ENCODE measurements around the gene BCL11A.
A peak's percentile ranks its signal among the peaks of the same experiment; 100 is the strongest.

BCL11A gene

DNA sequence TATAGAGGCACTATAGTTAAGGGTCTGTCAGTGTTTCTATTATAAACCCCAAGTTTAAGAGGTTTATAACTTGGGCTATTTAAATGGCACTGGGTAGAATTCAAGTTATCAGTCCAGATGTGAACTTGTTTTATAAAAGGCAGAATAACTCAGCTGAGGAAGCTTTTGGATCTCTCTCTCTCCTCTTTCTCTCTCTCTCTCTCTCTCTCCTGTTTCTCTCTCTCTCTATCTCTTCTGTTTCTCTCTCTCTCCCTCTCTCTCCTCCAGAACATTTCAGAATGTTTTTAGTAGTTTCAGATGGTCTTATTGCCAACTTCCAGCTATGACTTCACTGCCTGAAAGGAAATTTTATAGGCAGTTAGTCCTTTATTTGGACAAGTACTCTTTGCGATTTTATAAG is 6.4 kb upstream of the BCL11A start:
- DNase-seq (ENCODE audit: low read depth) = no peak

- DNase-seq (ENCODE audit: low read depth) = no peak
These were observed 5.1 kb upstream of the BCL11A start for GRCh38 chr2:60558536-60558935.

- no peak for DNase-seq (ENCODE audit: low read depth)
These were observed 4.0 kb upstream of the BCL11A start for GRCh38 chr2:60557486-60557864.

GRCh38 chr2:60556576-60557485 is 3.4 kb upstream of the BCL11A start:
- DNase-seq (ENCODE audit: low read depth) = no peak

DNA sequence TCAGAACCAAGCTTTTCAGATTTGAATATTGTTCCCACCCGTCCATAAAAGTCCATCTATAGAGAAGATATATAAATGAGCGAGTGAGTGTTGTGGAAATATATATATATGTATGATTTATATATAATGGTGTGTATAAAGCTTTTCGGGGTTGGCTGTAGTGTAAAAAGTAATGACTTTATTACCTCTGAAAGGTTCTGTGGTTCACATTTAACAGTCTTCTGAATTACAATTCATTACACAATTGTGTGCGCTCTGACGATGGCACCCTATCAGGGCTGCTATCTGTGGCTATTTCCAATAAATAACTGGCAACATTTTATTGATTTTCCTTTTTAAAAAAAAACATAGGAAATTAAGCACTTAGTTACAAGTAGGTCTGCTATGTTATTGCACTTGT is 2.7 kb upstream of the BCL11A start:
- DNase-seq (ENCODE audit: low read depth) = no peak

GRCh38 chr2:60555783-60556139 is 2.3 kb upstream of the BCL11A start:
- no peak for DNase-seq (ENCODE audit: low read depth)

DNA sequence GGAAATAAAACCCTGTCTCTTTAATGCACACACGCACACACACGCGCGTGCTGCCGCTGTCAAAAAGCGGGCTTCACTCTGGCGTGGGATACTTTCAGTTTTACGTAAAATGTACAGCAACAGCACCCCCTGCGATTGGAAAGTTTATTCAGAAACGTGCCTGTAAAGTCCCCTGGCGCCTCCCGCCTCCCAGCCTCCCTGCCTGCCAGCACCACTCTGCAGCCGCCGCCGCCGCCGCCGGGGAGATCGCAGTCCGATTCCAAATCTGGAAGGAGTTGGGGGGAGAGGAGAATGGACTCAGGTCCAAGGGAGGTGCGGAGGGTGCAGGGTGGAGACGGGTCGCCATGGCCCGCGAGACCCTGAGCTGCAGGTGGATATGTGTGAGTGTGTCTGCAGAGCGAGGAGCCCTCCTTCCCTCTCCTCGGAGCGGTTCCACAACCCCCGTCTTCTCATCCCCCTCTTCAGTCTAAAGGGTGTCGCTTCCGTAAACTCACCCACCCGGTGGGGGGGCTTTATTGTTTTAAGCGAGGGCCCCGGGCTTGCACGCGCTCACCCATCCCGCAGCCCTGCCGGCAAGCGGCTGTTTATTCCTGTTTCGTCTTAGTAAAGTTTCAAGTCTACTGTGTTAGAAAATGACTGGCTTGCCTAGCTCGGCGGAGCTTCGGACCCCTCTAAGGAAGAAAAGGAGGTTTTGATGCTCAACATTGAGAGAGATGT is 1.8 kb upstream of the BCL11A start:
- DNase-seq (ENCODE audit: low read depth) = peak; percentile 76

DNA sequence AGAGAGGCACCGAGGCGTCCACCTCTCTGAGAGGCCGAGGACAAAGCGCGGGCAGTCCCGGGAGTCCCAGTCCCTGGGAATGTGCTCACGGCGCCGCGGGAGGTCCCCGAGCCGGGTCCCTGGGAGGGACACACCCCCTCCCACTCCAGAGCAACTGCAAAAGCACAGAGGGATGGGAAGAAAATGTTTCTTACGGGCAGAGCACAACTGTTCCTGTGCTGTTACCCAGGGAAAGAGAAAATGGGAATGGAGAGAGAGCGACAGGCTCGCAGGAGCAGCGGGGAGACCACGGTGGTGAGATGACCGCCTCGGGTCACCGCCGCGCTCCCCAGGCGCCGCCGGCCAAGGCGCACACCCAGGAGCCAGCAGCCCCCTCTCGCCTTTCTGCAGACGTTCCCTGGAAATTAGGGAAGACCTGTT is 1.2 kb upstream of the BCL11A start:
- no peak for DNase-seq (ENCODE audit: low read depth)

DNA sequence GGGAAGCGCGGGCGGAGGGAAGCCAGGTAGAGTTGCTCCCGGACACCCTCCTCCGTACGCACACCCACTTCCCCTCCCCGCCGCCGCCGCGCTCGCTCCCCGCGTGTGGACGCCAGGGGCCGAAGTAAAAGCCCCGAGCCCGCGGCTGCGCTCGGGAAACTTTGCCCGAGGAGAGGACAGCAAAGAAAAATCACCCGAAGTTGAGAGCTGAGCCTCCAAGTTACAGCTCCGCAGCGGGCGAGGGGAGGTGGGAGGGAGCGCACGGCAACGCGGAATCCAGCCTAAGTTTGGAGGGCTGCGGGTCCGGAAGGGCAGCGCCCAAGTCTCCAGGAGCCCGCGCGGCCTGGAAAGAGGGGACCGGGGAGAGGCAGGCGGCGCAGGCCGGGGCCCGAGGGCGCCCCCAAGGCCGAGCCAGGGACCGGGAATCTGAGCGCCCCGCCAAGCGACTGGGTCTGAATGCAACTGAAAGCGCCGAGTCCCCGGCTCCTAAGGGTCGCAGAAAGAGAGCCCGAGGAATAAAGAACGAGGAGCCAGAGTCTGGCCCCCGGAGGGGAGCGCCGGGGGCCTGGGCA is 706 bp upstream of the BCL11A start:
- peak; percentile 37 for DNase-seq (ENCODE audit: low read depth)

DNA sequence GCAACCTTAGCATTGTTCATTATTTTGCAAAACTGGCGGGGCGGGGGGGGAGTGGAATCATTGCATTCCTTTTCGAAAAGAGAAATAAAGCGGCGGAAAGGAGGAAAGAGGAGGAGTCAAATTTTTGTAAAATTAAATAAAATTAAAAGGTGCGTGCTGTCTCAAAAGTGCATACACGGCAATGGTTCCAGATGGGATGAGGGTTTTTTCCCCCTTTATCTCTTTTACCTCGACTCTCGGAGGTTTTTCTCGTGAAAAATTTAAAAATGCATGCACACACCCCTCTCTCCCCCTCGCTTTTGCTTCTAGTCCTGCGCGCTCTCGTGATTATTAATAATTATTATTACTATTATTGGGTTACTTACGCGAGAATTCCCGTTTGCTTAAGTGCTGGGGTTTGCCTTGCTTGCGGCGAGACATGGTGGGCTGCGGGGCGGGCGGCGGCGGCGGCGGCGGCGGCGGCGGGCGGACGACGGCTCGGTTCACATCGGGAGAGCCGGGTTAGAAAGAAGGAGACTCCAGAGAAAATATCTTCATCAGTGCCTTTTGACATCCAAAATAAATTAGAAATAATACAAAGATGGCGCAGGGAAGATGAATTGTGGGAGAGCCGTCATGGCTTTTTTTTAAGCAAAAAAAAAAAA is 481 bp downstream of the BCL11A start:
- no peak for DNase-seq (ENCODE audit: low read depth)

DNA sequence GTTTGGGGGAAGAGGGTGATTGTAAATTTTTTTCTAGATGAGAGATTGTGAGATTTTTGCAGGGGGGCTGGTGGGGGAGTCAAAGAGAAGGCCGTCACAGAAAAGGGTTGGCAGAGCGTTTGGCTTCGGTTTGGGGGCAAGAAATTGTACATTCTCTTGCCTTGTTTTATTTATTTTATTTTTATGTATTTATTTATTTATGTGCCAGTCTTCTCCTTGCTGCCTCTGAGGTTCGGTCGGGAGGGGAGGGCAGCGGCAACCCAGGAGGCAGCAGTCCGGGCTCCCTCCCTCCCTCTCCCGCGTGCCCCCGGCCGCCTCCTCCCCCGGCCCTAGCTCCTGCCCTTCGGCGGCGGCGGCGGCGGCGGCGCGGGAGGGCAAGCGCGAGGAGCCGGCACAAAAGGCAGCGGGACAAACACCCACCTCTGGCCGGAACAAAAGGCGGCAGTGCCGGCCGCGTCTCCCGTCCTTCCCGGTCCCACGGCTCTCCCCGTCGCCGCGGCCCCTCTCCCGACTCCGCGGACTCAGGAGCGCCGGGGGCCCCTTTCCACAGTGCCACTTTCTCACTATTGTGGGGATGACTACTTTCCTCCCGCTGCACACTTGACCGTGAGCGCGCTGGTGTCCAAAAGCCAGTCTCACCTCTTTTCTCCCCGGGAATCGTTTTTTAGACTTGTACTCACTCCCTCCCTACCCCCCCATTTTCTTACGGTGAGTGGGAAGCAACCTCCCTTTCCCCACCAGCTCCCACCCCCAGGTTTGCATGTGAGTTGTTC is 1.2 kb downstream of the BCL11A start:
- DNase-seq (ENCODE audit: low read depth) = no peak

- DNase-seq (ENCODE audit: low read depth) = peak; percentile 61
These were observed 2.0 kb downstream of the BCL11A start for GRCh38 chr2:60551240-60552077.

DNA sequence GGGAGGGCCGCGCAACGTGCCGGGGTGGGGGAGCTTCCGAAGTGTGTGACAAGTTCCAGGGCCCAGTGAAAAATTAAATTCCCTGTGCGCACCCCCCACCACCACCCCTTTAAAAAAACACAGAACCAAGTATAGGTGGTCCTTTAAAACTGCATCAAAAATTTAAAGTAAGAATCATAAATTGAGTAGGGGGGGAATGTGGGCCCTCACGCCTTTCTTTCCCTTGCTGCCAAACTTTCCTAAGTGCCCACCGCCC is 2.5 kb downstream of the BCL11A start:
- no peak for DNase-seq (ENCODE audit: low read depth)

DNA sequence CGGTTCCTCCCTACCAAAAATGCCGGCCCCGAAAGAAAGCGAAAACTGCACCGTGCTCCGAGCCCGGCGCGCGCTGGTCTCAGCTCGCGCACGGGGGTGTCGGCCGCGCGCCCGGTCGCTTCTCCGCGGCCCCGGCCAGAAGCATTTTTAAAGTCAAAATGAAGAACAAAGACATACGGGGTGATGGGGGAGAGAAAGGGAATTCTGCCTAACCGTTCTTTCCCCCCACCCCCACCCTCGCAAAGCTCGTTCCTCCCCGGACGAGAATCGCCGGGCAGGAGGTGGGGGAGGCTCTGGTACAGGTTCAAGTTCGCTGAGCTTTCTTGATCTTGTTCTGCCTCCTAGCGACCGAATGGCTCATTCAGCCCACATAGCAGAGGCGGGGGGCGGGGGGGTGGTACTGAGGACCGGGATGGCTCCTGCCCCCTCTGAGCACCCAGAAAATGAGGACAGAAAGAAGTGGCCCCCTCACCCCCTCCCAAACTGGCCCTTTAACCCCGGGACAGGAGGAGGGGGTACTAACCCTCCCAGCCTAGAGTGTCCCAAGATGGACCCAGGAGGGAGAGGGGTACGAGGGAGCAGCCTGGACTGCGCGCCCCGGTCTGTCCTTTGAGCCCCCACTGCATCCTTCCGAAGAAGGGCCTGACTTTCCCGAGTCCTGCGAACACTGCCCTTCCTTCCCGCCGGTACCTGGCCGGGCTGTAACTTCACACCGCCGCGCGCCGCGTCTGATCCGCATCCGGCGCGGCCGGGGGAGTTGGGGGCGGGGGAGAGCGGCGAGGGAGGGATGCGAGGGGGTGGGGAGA is 3.1 kb downstream of the BCL11A start:
- DNase-seq (ENCODE audit: low read depth) = peak; percentile 90

DNA sequence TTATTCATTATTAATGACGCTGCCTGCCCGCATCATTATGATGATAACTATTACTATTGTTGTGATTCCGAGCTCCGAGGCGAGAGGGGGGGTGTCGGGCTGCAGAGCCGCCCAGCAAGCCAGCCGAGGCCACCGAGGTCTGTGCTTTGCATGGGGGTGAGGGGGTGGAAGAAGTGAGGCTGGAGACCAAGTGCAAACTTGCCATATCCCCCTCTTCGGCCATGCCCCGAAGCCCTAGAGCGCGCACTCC is 3.6 kb downstream of the BCL11A start:
- DNase-seq (ENCODE audit: low read depth) = no peak

GRCh38 chr2:60549238-60549927 is 4.1 kb downstream of the BCL11A start:
- DNase-seq (ENCODE audit: low read depth) = no peak

- DNase-seq (ENCODE audit: low read depth) = no peak
These were observed 4.6 kb downstream of the BCL11A start for GRCh38 chr2:60548845-60549237.

DNA sequence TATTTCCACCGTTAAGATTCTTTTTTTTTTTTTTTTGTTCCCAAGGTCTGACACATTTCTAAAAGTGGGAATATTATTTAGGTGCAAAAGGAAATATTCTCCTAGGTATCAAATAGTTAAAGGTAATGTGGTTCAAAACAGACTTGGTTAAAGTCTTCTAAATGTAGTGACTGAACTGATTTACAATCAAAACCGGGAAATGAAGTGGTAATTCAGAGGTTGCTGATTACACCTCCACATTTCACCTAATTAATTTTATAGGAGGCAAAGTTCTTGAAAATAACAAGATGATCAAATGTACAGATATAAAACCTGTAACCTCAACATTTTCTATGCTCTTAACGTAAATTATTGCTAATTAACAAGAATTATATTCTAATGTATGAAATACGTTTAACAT is 5.1 kb downstream of the BCL11A start:
- no peak for DNase-seq (ENCODE audit: low read depth)

- DNase-seq (ENCODE audit: low read depth) = no peak
These were observed 5.6 kb downstream of the BCL11A start for GRCh38 chr2:60547841-60548240.

- DNase-seq (ENCODE audit: low read depth) = no peak
These were observed 6.6 kb downstream of the BCL11A start for GRCh38 chr2:60546756-60547420.
